HG02852 (cell line): ENCODE data around the gene CFAP107.
"Not testable (repeated sequence)": the region's sequence is repeated elsewhere in the genome, so short reads cannot be mapped to it uniquely, and the experiment has no call there.

ENCODE experiments used
- ATAC-seq: cut with Tn5 transposase; IDR thresholded peaks from one replicate; pipeline ENCODE4 v1.9.1; 2021; ENCODE audit warnings: mild to moderate bottlenecking, moderate library complexity; ENCODE audit not compliant: unreplicated experiment

Gene CFAP107

GRCh38 chr1:12776801-12777557, 31.0 kb downstream of the CFAP107 start:
- no peak for ATAC-seq

GRCh38 chr1:12778061-12778460, 32.1 kb downstream of the CFAP107 start:
- no peak for ATAC-seq

- ATAC-seq: no peak
Measured at GRCh38 chr1:12778907-12779306, 32.9 kb downstream of the CFAP107 start.

- not testable (repeated sequence) for ATAC-seq
Measured at GRCh38 chr1:12781488-12781887, 35.5 kb downstream of the CFAP107 start.

- not testable (repeated sequence) for ATAC-seq
Measured at GRCh38 chr1:12783783-12784182, 37.8 kb downstream of the CFAP107 start.

GRCh38 chr1:12784729-12785128, 38.7 kb downstream of the CFAP107 start:
- ATAC-seq: not testable (repeated sequence)

GRCh38 chr1:12791097-12791496, 45.1 kb downstream of the CFAP107 start, which contains the start of gene PRAMEF1:
TSS of gene PRAMEF1 (plus strand) at chr1:12791397. CDS start at chr1:12793228, 1,831 bp downstream.
- not testable (repeated sequence) for ATAC-seq

GRCh38 chr1:12798911-12799310, 52.9 kb downstream of the CFAP107 start:
- ATAC-seq: no peak

GRCh38 chr1:12799730-12800129, 53.7 kb downstream of the CFAP107 start:
- ATAC-seq: no peak

GRCh38 chr1:12809933-12810332, 63.9 kb downstream of the CFAP107 start:
- no peak for ATAC-seq

GRCh38 chr1:12810691-12811408, 64.8 kb downstream of the CFAP107 start:
- no peak for ATAC-seq

GRCh38 chr1:12811409-12811784, 65.4 kb downstream of the CFAP107 start:
- no peak for ATAC-seq
